GM19452 (cell line): ENCODE measurements around the gene TMEM187.

Experiments used
- ATAC-seq: cut with Tn5 transposase; IDR thresholded peaks from one replicate; pipeline ENCODE4 v1.9.1; 2021; ENCODE audit not compliant: unreplicated experiment

The TMEM187 gene

GRCh38 chrX:153995504-153995903, 22.9 kb downstream of the TMEM187 start:
- ATAC-seq, result no peak

- no peak for ATAC-seq
Observed at GRCh38 chrX:153999359-154000037, 26.9 kb downstream of the TMEM187 start.

- ATAC-seq, result no peak
Observed at GRCh38 chrX:154000051-154000450, 27.5 kb downstream of the TMEM187 start.

- no peak for ATAC-seq
Observed at GRCh38 chrX:154002215-154002719, 29.7 kb downstream of the TMEM187 start.

- no peak for ATAC-seq
Observed at GRCh38 chrX:154004315-154004714, 31.8 kb downstream of the TMEM187 start.

DNA sequence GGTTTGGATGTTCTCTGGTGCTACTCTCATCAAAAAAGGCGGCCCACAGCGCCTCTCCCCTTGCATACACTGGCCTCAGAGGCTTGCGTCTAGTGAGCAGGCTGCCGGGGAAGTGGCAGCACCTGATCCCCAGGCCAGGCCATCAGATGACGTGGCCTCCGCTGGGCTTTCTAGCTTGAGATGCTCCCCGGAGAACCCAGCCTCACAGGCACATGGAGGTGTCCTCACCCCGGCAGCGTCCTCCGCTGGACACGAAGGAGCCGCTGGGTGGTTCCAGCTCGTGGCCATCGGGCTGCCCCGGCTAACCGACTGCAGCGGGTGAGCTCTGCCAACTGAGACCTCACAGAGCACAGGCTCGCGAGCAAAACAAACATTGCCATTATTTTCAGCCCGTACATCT, 34.4 kb downstream of the TMEM187 start:
- no peak for ATAC-seq

GRCh38 chrX:154008521-154008920, 36.0 kb downstream of the TMEM187 start:
- no peak for ATAC-seq

GRCh38 chrX:154010330-154011087, 38.0 kb downstream of the TMEM187 start:
- no peak for ATAC-seq

GRCh38 chrX:154011376-154012335, 39.1 kb downstream of the TMEM187 start:
- no peak for ATAC-seq

DNA sequence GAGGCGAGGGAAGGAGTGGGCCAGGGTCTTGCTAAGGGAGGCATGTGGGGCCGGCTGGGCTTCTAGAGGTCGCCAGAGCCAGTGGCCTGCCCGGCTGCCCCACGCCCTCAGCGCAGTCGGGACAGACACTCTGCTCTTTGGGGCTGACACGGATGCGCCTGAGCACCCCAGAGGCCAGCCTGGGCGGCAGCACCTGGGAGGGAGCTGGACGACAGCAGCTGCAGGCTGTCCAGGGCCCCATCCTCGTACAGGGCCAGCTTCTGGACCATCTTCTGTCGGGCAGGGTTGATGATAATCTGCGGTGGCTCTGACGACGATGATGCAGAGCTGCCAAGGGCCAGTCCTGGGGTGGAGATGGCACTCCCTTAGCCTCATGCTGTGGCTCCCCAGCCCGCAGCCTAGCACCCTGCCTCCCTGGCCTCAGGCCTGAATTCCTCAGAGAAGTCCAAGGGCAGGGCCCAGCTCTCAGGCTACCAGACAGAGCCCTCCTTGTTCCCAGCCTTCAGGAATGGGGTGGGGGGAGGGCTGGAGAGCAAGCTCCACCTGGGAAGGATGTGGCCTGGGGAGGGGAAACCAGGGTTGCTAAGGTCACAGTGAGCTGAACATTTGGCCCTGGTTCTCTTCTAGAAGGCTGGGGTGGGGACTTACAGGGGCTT, 39.9 kb downstream of the TMEM187 start:
- ATAC-seq, result no peak

DNA sequence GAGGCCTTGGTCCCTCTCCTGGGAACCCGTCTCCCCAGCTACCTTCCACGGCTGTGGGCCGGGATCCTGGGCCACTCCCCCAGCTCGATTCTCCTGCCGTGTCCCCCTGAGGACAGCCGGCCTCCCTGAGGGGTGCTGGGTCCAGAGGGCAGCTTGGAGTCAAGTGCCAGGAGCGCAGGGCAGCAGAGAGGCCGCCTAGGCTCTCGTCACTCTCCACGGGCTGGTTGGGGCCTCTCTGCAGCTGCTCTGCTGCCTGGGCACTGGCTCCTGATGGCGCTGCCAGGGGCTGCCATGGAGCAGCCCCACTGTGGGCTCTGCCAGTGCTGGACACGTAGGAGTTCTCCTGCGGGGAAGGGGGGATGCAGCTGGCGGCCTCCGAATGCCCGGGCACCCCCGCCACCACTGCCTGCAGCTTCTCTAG, 40.5 kb downstream of the TMEM187 start:
- ATAC-seq, result no peak

DNA sequence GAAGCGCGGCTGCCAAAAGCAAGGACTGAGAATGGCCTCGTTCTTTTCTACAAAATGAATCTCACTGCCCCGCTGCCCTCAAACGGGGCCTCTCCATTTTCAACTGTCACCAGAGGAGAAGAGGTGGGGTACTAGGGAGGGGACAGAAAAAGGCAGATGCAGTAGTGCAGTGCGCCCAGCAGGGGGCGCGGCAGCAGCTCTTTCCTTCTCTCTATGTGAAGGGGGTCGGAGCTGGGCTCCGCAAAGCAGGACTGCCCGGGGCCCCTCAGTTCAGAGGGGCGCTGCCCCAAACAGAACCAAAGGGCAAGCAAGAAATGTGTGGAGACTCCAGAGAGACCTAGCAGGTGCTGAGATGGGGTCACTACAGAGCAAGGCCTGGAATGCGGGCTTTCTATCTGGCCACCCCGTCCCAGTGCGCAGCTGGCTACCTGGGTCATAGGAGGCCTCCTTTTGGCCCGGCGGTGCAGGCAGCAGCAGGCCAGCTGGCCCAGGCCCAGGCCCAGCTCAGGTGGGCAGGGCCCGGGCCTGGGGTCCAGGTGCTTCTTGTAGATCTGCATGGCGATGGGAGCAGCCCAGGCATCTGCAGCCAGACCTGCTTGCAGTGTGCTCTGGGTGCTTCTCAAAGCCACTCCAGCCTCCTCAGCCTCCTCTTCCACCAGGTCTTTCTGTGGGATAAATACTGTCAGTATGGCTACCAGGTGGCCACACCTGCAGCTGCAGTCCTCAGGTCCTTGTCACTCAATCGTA, 41.2 kb downstream of the TMEM187 start:
- ATAC-seq, result no peak

GRCh38 chrX:154014429-154015380, 42.2 kb downstream of the TMEM187 start:
- ATAC-seq, result no peak

- ATAC-seq, result no peak
Observed at GRCh38 chrX:154015581-154016264, 43.2 kb downstream of the TMEM187 start.

DNA sequence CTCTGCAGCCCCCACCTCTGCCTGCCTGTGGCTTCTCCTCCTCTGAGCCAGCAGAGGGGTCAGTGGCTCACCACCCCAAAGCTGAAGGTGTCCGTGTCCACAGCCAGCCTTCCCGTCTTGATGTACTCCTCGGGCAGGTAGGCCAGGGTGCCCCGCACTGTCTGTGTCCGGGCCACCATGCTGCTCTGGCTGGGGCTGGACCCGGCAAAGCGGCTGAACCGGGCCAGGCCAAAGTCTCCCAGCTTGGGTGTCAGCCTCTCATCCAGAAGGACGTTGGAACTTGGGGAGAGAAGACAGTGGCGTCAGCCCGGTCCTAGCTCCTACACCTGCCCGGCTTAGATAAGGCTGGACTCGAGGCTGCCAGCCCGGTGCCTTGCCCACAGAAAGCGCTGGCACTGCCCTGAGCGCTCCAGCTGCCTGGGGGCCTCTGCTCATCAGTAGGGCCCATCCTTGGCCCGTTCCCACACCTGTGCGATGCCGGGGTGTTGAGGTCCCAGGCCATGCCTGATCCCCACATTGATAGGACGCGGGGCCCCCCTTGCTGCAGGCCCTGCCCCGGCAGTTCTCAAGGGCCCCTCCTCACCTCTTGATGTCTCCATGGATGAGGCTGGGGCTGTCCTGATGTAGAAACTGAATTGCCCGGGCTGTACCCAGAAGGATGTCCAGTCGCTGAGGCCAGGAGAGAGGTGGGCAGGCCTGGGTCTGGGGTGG, 44.0 kb downstream of the TMEM187 start:
- no peak for ATAC-seq

- no peak for ATAC-seq
Observed at GRCh38 chrX:154017766-154018517, 45.4 kb downstream of the TMEM187 start.

DNA sequence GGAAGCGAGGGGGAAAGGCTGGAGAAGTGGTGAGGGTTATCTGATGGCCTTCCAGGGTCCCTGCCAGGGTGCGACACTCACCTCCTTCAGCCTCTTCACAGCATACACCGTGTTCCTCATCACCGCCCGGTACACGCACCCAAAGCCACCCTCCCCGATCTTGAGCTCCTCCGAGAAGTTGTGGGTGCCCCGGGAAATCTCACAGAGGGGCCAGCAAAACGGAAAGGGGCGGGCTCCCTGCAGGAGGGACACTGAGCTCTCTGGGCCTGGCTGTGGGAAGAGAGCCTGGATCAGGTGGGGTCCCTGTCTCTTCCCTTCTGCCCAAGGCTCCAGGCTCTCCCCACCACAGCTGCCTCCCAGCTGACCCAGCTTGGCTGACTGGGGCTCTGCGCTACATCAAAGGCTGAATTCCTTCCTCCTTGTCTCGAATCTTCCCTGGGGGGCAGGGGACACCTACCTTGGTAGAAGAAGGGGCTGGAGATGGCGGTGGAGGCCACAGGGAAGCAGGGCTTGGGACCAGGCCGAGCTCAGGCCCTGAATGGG, 46.0 kb downstream of the TMEM187 start:
- no peak for ATAC-seq
